K562 (cell line): ENCODE results near the gene XYLB. TPM values are rescaled to one million over a fixed set of nuclear protein-coding genes. Genes with fewer than 3 reads are reported as not detected.

Experiments
- CXXC5 ChIP-seq: fragments of 250-450 bp; sonication (Bioruptor Pico); IDR thresholded peaks from 2 replicates; pipeline ENCODE4 v1.8.0; 2022; ENCODE audit warnings: inconsistent platforms, mild to moderate bottlenecking, moderate library complexity
- E4F1 ChIP-seq: fragments of 250-450 bp; sonication (Bioruptor Pico); IDR thresholded peaks from 2 replicates; pipeline ENCODE4 v1.5.0; 2021; ENCODE audit warnings: mild to moderate bottlenecking, borderline replicate concordance
- GATAD2B ChIP-seq: fragments of 450-650 bp; IDR thresholded peaks from 2 replicates; pipeline ENCODE4 v1.6.1; 2017; ENCODE audit warnings: mild to moderate bottlenecking, borderline replicate concordance
- HDGF ChIP-seq: fragments of 450-650 bp; IDR thresholded peaks from 2 replicates; pipeline ENCODE4 v1.6.1; 2016
- LARP7 ChIP-seq: fragments of 450-650 bp; IDR thresholded peaks from 2 replicates; pipeline ENCODE4 v1.6.1; 2016
- MTA3 ChIP-seq: fragments of 450-650 bp; formaldehyde crosslinking; IDR thresholded peaks from 2 replicates; pipeline ENCODE4 v1.6.1; 2017; ENCODE audit warnings: mild to moderate bottlenecking, borderline replicate concordance
- NR1H2 ChIP-seq: sonication (generic); formaldehyde crosslinking; IDR thresholded peaks from 2 replicates; pipeline ENCODE4 v1.4.0; 2020; ENCODE audit warnings: mild to moderate bottlenecking, missing genetic modification reagents
- NR2F6 ChIP-seq: fragments of 450-650 bp; formaldehyde crosslinking; IDR thresholded peaks from 2 replicates; pipeline ENCODE4 v1.4.0; 2020; ENCODE audit warnings: mild to moderate bottlenecking
- NRF1 ChIP-seq, 2 experiments: fragments of 450-650 bp; IDR thresholded peaks in 1 of 2; conservative IDR thresholded peaks in 1 of 2; 2 replicates each; pipeline ENCODE4 v1.6.1; 2014; ENCODE audit warnings: mild to moderate bottlenecking in 2 of 2
- PHF21A ChIP-seq: fragments of 450-650 bp; IDR thresholded peaks from 2 replicates; pipeline ENCODE4 v1.6.1; 2017; ENCODE audit warnings: low read depth, borderline replicate concordance
- PTRF ChIP-seq: fragments of 450-650 bp; IDR thresholded peaks from 2 replicates; pipeline ENCODE4 v1.6.1; 2016; ENCODE audit warnings: mild to moderate bottlenecking, missing genetic modification characterization, missing compliant biosample characterization
- RNF2 ChIP-seq: sonication (generic); IDR thresholded peaks from 2 replicates; pipeline ENCODE4 v1.6.1; 2016
- SMC3 ChIP-seq: conservative IDR thresholded peaks from 2 replicates; pipeline ENCODE4 v1.6.1; 2011; ENCODE audit warnings: low read depth, low read length, improper control_type of control experiment; ENCODE audit not compliant: insufficient read depth
- U2AF1 ChIP-seq: fragments of 200-400 bp; formaldehyde crosslinking; optimal IDR thresholded peaks from 2 replicates; pipeline ENCODE3; 2017; ENCODE audit warnings: mild to moderate bottlenecking, low read depth, low read length, moderate library complexity
- YY1 ChIP-seq, 3 experiments: IDR thresholded peaks; 2 replicates each; pipeline ENCODE4 v1.6.1; 2011; ENCODE audit warnings: low read length in 2 of 3, mild to moderate bottlenecking in 2 of 3, moderate library complexity in 2 of 3, borderline replicate concordance in 1 of 3, control low read depth in 1 of 3, low read depth in 1 of 3; ENCODE audit not compliant: insufficient read depth in 3 of 3, insufficient replicate concordance in 2 of 3, control insufficient read depth in 1 of 3, insufficient read length in 1 of 3; ENCODE audit errors: extremely low read depth in 1 of 3
- ZNF146 ChIP-seq: IDR thresholded peaks from one replicate; pipeline ENCODE4 v1.6.1; 2018; ENCODE audit warnings: missing compliant biosample characterization; ENCODE audit not compliant: unreplicated experiment
- ZNF740 ChIP-seq, 3 experiments: fragments of 200-800 bp in 1 of 3; sonication (Bioruptor generic) in 1 of 3; sonication (generic) in 1 of 3; formaldehyde crosslinking in 1 of 3; IDR thresholded peaks; 2 replicates each; pipeline versions ENCODE4 v1.6.1 to v1.8.0; 2016 to 2022; ENCODE audit warnings: mild to moderate bottlenecking in 2 of 3, missing compliant biosample characterization in 2 of 3, missing genetic modification characterization in 2 of 3, missing genetic modification reagents in 1 of 3
- polyA plus RNA-seq, 8 experiments: library from polyadenylated mRNA; depleted of rRNA in 4 of 8; stranded (reverse) in 5 of 8; unstranded in 3 of 8; fragments of >200 nt; fragmentation: Nextera tagmentation in 2 of 8; fragmentation: Illumina TruSeq in 1 of 8; extraction: Ambion mirVana in 2 of 8; extraction: Trizol in 1 of 8; gene quantifications; 2 replicates each; pipeline versions ENCODE4 v1.2.1 to v1.2.3, GENCODE V29; 2011 to 2014; ENCODE audit warnings: inconsistent platforms in 1 of 8, missing spikeins in 1 of 8
- total RNA-seq, 7 experiments: library from RNA; depleted of rRNA in 6 of 7; stranded (reverse); fragments of >200 nt in 6 of 7; fragmentation: Illumina TruSeq in 2 of 7; extraction: Trizol in 2 of 7; gene quantifications; 2 replicates each; pipeline versions ENCODE4 v1.2.1 to v1.2.3, GENCODE V29; 2011 to 2021; ENCODE audit warnings: low replicate concordance in 1 of 7

Gene XYLB
- total and polyA plus RNA-seq, 9 of the 15 experiments (the other 6 are each of a cell fraction or from before 2014, with no cell fraction given) = 4.0 to 20.2 (median 13.2) TPM

GRCh38 chr3:38454178-38454883, 107.7 kb downstream of the XYLB start (continued):
- TF ChIP-seq HDGF (no peak), NR1H2 (CRISPR knock-in tag) (no peak), MTA3 (peak; percentile 56), U2AF1 (peak; percentile 47), ZNF740 (CRISPR knock-in tag; IDR thresholded peaks at IDR 0.05) (peak; percentile 17; the same call in 1 of the 2 replicates), ZNF740 (tag; IDR thresholded peaks at IDR 0.05) (no peak), NRF1 (conservative IDR thresholded peaks at IDR 0.05 in 1 of 2, IDR thresholded peaks at IDR 0.05 in 1 of 2) (peak in 1 of 2 experiments; percentile 64; a peak in 2 of 4 replicates), NR2F6 (CRISPR knock-in tag) (no peak), GATAD2B (peak; percentile 77; the same call in 1 of the 2 replicates), RNF2 (peak; percentile 11; the same call in 1 of the 2 replicates), LARP7 (no peak), E4F1 (CRISPR knock-in tag) (no peak), CXXC5 (peak; percentile 87), PHF21A (no peak), YY1 (IDR thresholded peaks at IDR 0.05; ENCODE audit: borderline replicate concordance in 1 of 3, control insufficient read depth in 1 of 3, extremely low read depth in 1 of 3, insufficient read depth in 3 of 3, insufficient read length in 1 of 3, insufficient replicate concordance in 2 of 3, low read depth in 1 of 3, low read length in 2 of 3) (peak in 2 of 3 experiments; percentile 64 to 72), ZNF146 (CRISPR knock-in tag) (no peak), PTRF (tag) (no peak), SMC3 (no peak)
